Occipital lobe (tissue), 2 donors: ENCODE measurements around the gene EYS. TPM values are rescaled to one million over a fixed set of nuclear protein-coding genes. Genes with fewer than 3 reads are reported as not detected.

Source experiments
- DNase-seq: peaks from one replicate; lab custom pipeline; 2025; lab: John Stamatoyannopoulos, UW
- total RNA-seq: library from RNA; depleted of rRNA; stranded (reverse); fragments of >200 nt; gene quantifications from one replicate; pipeline ENCODE4 v1.2.3, GENCODE V29; 2014

EYS gene
- total RNA-seq, 1 donor from 2014 or later, result 0.78 TPM

DNA sequence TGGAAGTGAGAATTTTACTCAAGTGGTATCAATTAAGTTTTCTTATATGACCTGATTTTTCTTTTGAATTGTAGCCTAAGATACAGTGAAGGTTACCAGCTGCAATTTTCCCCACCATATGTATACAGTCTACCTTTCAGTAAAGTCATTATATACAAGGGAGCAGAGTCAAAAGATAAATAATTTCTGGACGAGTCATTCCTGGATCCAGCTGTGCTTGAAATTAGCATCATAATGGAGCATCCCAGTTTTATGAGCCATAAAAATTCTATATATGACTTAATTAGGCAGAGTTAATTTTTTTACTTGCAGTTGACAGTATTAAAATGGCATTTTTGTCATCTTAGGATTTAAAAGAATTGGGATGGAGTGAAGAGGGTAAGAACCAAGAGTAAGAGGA lies 1063.0 kb downstream of the EYS start:
- no peak for DNase-seq

DNA sequence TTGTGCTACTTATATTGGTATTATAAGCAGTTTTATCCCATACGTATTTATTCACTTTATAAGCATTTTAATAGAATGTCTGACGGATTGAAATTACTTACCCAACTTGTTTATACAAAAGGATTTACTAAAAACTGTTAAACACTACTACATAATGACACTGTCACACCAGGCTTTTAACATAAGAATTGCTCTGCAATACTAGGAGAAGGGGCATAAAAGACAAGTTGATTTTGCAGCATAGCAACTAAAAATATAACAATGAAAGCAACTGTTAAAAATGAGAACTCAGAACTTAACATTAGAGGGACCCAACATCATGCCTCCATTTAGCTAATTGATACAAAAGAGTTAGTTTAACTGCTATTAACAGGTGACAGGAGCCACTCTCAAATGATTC lies 1076.1 kb downstream of the EYS start:
- DNase-seq, result no peak

DNA sequence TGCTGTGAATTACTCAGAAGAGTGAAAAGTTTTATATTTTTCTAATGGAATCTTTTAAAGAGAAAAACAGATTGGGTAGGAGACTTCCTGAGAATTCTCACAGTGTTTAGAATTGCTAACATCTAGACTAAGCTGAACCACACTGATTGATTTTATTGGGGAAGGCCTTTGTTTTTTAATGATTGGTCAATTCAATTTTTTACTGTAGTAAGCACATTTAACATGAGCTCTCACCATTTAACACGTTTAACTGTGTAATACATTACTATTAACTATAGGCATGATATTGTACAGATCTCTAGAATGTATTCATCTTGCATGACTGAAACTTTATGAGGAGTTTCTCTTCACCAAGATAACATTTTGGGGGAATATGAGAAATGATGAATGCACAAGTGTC lies 1084.1 kb downstream of the EYS start:
- no peak for DNase-seq

DNA sequence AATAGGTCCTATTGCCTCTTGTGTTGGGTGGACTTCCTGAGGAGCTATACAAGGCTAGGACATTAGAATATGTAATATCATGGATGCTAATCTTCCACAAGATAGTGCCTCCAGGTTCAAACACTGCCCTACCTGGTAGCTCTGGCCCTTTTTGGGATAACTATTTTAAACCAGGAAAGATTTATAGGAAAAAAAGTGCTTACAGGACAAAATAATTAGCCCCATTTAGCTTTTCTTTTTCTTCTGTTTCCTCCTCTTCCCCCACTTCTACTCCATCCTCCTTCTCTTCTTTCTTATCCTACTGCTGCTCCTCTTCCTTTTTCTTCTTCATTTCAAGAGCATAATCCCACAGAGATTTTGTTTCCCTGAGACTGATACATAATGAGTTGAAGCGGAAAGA lies 1104.0 kb downstream of the EYS start:
- no peak for DNase-seq

DNA sequence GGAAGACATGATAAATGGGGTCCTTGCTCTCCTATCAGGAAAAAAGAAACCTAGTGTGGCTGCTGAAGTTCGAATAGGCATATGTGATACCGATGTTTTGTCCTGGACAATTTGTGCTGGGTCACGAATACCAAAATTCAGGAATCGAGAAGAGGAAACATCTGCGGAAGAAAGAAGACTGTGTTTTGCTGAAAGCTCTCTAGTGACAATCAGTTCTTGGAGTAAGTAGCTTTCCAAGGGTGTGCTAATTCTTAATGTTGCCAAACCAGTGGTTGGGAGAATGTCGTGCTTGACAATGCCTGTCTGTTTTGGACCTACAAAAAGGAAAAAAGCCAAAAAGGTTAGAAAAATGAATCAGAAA lies 1115.4 kb downstream of the EYS start:
- DNase-seq, result no peak

DNA sequence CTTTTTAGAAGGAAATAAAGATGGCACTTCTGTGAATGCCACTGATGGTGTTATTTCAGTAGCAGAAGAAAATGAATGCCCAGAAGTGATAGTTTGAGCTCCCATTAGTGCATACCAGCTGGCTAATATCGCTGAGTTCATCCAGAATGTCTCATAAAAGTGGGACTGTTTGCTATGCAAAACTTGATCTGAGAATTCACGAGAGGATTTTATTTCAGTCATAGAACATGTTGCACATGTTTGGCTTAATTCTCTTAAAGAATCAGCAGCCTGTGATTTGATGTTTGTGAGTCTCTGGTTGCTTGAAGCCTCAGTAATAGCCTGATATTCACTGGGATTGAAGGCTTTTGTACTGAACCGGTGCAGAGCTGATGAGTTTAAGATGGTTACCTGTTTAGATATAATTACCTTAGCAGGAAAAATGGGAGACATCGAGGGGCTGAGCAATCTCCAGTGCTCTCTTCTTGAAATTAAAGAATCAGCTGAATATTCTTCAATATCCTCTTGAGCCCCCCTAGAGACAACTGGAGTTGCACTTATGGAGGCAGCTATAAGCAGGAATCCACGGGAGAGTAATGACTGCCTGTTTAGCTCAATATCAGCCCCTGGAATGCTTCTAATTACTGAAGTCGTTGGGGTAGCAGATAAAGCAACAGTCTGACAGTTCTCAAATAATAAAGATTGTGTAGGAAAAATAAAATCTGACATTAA lies 1115.9 kb downstream of the EYS start:
- no peak for DNase-seq

DNA sequence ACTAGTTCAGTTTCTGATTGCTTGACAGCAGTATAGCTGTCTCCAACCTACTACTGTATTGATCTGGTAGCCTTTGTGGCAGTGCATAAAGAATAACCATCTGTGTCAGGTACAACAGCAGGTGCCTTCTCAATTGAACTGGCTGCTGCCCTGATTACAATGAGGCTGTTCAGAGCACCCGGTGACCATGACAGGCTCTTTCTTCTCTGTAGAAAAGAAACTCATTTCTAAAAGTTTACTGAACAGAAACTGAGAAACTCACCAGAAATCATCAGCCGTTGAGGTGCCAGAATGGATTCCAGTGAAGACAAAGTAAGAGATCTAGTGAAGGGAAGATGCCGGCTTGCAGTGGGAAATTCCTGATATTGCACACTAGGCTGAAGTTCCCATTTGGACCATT lies 1117.1 kb downstream of the EYS start:
- no peak for DNase-seq

DNA sequence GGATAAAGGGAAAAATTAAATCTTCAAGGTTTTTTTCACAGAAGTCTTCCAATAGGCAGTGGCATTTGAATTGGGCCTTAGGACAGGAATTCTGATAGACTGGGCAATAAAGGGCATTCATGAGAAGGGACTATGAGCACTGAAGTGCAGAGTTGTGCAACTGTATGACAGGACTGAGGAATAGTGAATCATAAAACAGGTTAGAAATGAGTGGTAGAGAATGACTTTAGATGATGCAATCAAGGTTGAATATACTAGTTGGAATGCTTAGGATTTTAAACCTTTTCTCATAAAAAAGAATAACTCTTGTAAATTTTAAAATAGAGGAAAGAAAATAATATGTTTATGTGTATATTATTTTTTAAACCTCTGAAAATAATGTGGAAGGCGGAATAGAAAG lies 1126.7 kb downstream of the EYS start:
- no peak for DNase-seq

DNA sequence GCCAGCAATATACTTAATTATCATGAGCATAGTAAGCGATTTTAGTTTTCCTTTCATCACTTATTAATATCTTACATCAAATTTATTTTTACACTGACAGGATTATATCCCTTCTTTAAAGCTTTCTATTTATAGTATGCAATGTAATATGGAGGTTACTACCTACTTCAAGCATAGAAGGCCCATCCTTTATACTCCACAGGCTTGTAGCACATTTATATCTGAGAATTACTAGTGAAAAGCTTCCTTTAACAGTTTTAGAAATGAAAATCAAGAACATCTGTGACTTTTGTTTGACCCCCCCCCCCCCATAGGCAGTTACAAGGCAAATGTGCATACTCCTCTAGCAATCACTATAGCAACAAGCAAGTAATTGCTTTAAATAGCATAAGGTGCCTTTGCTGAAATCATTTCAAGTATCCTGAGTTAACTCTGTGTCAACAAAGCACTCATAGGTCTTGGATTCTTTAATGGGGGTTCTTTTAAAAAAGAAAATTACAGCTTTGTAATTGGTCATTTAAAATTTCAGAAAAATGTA lies 1153.7 kb downstream of the EYS start:
- DNase-seq, result no peak

DNA sequence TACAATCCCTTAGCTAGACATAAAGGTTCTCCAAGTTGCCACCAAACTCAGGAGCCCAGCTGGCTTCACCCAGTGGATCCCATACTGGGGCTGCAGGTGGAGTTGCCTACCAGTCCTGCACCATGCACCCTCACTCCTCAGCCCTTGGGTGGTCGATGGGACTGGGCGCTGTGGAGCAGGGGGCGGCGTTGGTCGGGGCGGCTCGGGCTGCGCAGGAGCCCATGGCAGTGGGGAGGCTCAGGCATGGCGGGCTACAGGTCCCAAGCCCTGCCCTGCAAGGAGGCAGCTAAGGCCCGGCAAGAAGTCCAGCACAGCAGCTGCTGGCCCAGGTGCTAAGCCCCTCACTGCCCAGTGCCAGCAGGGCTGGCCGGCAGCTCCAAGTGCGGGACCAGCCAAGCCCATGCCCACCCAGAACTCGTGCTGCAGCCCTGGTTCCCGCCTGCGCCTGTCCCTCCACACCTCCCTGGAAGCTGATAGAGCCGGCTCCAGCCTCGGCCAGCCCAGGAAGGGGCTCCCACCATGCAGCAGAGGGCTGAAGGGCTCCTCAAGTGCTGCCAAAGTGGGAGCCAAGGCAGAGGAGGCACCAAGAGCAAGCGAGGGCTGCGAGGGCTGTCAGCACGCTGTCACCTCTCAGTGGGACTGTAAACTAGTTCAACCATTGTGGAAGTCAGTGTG lies 1159.3 kb downstream of the EYS start:
- no peak for DNase-seq

DNA sequence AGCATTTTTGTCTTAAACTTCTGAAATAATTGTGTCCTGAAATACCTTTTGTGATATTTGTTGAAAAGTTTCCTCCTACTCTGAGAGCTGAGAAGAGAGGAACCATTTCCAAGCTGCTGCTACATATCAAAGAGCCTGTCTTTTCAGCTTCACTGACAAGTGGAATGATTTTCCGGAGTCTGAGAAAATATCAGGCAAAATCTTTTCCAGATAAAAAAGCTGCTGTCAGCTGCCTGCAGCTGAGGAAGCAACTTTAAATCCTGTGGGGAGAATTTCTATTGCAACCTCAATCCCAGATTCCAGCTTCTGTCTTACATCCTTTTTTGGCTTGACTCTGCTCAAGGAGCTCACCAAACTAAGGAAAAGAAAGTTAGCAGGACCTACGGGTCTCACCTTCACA lies 1167.1 kb downstream of the EYS start:
- no peak for DNase-seq

DNA sequence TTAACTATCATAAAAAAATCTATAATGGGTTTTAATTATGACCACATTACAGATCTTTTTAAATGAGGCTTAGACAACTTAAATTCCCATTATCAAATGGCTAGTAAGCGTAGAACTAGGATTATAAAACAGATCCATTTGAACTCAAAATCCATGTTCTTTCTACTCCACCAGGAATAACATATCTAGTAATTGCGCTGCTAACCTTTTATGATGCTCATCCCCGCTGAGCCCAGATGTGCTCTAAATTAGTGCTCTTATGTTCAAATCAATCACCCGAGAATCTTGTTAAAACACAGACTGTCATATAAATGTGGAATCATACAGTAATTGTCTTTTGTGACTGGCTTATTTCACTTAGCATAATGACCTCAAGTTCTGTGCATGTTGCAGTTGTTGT lies 1168.3 kb downstream of the EYS start:
- no peak for DNase-seq

DNA sequence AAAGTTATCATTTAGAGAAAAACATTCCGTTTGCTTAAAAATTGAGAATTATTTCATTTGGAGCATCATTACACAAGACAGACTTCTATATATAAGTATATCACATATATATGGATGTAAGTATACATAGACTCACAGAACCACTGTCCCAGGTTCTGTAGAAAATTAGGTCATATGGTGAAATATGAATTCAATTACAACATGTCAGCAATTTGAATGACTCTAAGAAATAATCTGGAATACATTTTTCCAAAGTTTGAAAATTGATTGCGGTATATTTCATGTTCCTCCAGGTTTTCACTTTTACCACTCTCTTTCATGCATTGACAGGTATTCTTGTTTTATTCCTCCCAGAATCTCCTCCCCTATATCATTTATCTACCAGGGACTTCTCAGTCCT lies 1179.1 kb downstream of the EYS start:
- no peak for DNase-seq

DNA sequence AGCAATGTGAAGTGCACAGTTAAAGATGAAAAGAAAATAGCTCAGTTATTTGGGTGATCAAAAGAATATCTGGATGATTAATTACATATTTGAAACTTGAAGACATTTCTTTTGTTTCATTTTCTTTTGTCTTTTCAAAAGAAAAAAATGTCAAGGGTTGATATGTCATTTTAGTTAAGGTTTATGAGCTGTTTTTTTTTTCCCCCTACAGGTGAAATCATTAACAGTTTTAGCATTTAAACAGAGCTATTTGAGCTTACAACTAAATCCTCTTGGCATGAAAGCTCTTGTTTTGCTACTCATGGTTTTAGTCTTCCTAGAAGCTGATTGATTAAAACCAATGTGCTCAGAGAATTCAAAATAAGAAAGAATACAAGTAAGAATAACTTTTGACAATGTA lies 1184.2 kb downstream of the EYS start:
- no peak for DNase-seq

DNA sequence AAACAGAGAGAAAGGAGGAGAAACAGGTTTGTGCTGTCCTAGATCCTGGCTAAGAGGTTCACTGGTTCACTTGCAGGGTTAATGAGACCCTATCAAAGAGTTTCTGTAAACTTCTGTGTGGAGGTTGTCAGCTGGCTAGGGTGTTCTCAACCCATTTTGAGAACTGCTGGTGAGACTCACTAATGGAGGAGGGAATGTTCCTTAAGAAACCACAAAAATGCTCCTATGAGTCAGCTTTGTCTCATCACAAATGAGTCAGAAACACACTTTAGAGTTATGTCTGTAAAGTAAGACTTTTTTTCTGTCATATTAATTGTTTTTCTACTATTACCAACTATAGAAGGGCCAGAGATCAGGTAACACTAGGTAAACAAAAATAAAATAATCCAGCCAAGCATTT lies 1187.0 kb downstream of the EYS start:
- no peak for DNase-seq

DNA sequence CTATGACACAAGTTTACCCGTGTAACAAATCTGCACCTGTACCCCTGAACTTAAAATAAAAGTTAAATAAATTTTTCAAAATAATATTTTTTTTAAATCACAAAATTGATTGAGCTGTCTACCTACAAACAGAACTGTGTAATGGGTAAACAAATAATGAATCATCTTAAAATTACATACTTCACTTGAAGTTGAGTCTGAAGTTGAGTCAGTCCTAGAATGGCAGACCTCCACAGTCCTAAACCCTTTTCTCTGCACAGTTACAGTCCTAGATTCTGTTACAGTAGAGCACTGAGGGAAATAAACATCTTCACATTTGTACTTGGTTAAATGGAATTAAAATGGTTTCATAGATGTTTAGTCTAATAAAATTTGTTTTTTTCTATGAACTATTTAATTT lies 1190.6 kb downstream of the EYS start:
- no peak for DNase-seq

DNA sequence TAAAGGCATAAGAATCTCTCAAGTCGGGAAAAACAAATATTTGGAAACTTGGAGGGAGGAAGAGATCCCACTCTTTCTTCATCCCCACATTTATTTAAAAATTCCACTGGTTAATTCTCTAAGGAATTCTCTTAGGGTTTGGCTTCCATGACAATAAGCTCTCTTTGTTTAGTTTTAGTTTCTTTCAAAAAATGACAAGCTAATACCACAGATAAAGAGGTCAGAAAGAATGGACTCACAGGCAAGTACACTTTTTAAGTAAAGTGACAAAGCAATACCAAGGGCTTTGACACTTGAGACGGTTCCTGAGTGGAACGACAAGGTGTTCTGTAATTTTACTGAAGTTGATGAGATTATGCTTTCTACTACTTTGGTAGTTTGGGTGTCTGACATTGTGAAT lies 1199.4 kb downstream of the EYS start:
- DNase-seq, result no peak

DNA sequence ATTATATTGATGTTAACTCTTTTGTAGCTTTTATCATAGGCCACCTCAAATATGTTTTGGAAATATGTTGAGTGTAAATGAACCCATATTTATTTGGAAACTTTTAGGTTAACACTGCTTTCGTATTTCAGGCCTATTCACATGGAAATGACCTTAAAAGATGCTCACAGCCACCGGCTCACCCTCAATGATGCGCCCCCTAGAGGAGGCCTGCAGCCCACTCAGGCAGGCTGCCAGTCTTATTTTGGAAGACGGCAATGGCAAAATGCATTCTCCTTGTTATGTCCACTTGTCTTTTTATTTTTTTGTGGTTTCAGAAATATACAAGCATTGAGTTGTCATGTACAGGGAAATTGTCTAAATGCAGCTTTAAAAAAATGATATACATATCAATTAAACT lies 1201.7 kb downstream of the EYS start:
- no peak for DNase-seq

DNA sequence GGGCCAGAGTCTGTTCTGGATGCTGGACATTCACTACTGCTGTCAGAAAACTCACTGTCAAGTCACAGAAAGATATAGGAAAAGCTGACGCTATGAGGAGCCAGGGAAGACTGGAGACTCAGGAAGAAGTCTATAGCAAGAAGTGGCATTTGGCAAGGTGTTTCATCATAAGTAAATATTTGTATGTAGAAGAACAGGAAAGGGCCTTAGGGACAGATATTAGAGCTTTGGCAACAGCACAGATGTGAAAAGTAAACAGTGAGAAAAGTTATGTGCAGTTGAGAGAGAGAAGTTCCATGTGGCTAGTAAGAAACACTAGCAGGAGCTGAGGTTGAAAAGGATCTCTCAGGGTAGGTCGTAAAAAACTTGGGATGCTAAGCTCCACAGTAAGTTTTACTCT lies 1202.5 kb downstream of the EYS start:
- no peak for DNase-seq

DNA sequence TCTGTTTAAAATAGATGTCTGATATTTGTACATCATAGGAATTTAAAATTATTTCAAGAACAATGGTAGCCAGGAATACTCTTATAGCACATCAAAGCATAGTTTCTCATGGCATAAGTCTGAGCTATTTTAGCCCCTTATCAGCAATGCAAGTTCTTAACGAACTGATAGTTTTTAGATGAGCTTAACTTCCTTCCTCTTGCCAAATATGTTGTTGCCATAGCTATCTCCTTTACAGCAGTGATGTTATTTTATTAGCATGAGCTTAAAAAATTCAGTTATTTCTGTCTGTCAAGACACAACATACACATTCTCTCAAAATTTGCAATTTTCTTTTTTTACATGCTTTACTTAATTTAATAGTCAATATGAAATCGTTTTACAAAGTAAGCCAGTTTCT lies 1204.2 kb downstream of the EYS start:
- DNase-seq, result no peak

DNA sequence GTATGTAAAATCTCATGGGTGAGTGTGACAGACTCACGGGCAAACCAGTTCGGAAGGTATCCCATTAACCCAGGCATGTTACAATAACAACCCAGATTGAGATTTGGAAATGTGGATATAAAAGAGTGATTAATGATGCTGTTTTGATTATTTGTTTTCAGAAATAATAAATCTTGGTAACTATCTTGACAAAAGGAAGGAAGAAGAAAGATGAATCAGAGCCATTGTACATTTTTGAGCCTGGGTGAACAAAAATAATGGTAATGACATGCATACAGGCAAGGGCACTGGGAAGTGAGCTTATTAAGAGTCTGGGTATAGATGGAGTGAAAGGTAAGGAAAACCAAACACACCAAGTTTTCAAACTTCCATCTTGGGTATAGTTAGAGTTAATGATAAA lies 1209.4 kb downstream of the EYS start:
- no peak for DNase-seq

DNA sequence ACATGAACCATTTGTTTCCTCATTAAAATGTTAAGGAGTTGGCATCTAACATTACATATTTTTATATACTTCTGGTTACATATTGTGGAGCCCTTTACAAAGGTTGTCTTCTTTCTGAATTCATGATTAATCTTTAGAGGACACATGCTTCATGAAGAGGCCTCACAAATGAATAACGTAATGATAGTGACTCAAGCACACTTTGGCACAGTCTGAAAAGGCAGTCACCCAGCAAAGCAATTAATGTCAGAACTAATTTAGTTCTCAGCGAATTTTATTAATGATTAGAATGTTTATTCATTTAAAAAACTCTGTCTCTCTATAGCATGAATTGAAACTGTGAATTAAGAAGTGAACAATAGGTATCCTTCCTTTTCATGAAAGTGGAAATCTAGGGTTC lies 1217.3 kb downstream of the EYS start:
- no peak for DNase-seq

DNA sequence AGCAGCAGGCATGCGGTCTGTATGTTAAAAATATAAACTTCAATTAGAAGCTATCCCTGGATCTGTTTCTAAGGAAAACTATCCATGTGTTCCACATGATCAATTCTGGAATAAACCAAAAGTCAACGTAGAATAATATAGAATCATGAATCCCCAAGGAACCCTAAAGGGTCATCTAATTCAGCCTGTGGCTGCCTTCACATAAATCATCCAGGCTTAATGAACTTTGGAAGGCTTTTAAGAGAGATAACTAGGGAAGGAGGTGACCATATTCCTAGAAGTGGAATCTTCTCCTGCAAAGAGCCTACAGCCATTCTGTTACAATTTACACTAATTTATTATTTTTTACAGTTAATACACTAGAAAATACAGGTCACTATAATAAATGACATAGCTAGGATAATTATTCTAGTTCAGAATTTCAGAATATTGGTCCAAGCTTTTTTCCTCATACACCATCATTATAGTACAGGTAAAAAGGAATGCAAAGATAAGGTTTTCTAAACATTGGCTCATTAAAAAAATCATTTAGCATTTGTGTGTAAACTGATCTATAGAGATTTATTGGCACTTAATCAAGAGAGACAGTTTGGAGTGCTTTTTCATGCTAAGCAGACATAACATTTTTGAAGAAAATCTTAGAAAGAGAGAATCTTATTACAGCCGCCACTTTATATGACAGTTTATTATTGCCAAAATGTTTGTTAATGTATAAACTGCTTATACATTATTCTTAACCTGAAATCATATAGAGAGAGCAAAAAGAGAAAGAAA lies 1220.3 kb downstream of the EYS start:
- no peak for DNase-seq
